ENCODE results near the gene WNT10A. TPM values are rescaled to one million over a fixed set of nuclear protein-coding genes. Genes with fewer than 3 reads are reported as not detected.
A peak's percentile ranks its signal among the peaks of the same experiment; 100 is the strongest.

Gene WNT10A
- not detected for total RNA-seq (2021; fragmentation: NEBNext Ultra II Directional; extraction: Animal tissue kit (Norgen Biotek cat#: 25700))
- long read RNA-seq, result 0 reads

GRCh38 chr2:218880102-218880858, at the start of gene WNT10A:
WNT10A (plus strand) TSS chr2:218880852; CDS start chr2:218880996, 144 bp downstream.
- 0 out of 2 replicates have a peak, but pooled peaks cover 4% of the 10 kb centered on the region for H3K36me3 Mint-ChIP-seq (ENCODE audit: low read depth)
- H3K4me3 Mint-ChIP-seq, result no peak within 1 kb of the TSS
- no peak within 1 kb of the TSS for H3K27ac Mint-ChIP-seq
- H3K27me3 Mint-ChIP-seq (ENCODE audit: insufficient read depth), result peaks cover 56% of the 10 kb centered on the region
- no peaks in the 10 kb centered on the region for H3K9me3 Mint-ChIP-seq
- DNase-seq, result no peak
- H3K4me1 Mint-ChIP-seq (ENCODE audit: low read depth), result no peaks in the 10 kb centered on the region
- no peak for TF ChIP-seq CTCF (IDR thresholded peaks at IDR 0.05)

GRCh38 chr2:218831378-218831990, 49.2 kb upstream of the WNT10A start, which contains the start of gene PRKAG3:
PRKAG3 (minus strand) TSS chr2:218831803.
- TF ChIP-seq CTCF (IDR thresholded peaks at IDR 0.05), result no peak
- no peak within 1 kb of the TSS for H3K4me3 Mint-ChIP-seq
- H3K27me3 Mint-ChIP-seq (ENCODE audit: insufficient read depth), result peaks cover 43% of the 10 kb centered on the region
- H3K27ac Mint-ChIP-seq, result no peak within 1 kb of the TSS
- no peaks in the 10 kb centered on the region for H3K9me3 Mint-ChIP-seq
- H3K36me3 Mint-ChIP-seq (ENCODE audit: low read depth), result no peaks in the 10 kb centered on the region
- no peak for DNase-seq
- peaks cover 19% of the 10 kb centered on the region for H3K4me1 Mint-ChIP-seq (ENCODE audit: low read depth)

- H3K4me3 Mint-ChIP-seq, result no peak overlapping the region
- peaks cover 43% of the 10 kb centered on the region for H3K27me3 Mint-ChIP-seq (ENCODE audit: insufficient read depth)
- H3K36me3 Mint-ChIP-seq (ENCODE audit: low read depth), result no peaks in the 10 kb centered on the region
- H3K4me1 Mint-ChIP-seq (ENCODE audit: low read depth), result peaks cover 19% of the 10 kb centered on the region
- no peak overlapping the region for H3K27ac Mint-ChIP-seq
- TF ChIP-seq CTCF (IDR thresholded peaks at IDR 0.05), result no peak
- DNase-seq, result no peak
- peaks cover 2% of the 10 kb centered on the region for H3K9me3 Mint-ChIP-seq
Measured at GRCh38 chr2:218832081-218832480, 48.6 kb upstream of the WNT10A start.

- H3K27ac Mint-ChIP-seq, result no peak overlapping the region
- H3K4me1 Mint-ChIP-seq (ENCODE audit: low read depth), result peaks cover 19% of the 10 kb centered on the region
- peaks cover 40% of the 10 kb centered on the region for H3K27me3 Mint-ChIP-seq (ENCODE audit: insufficient read depth)
- H3K36me3 Mint-ChIP-seq (ENCODE audit: low read depth), result no peaks in the 10 kb centered on the region
- H3K9me3 Mint-ChIP-seq, result peaks cover 6% of the 10 kb centered on the region
- TF ChIP-seq CTCF (IDR thresholded peaks at IDR 0.05), result no peak
- DNase-seq, result peak; percentile 13
- no peak overlapping the region for H3K4me3 Mint-ChIP-seq
Measured at GRCh38 chr2:218832520-218832919, 48.1 kb upstream of the WNT10A start.

- no peak for DNase-seq
- Mint-ChIP-seq H3K9me3 (peaks cover 12% of the 10 kb centered on the region), H3K27ac (no peak overlapping the region), H3K4me3 (no peak overlapping the region), H3K36me3 (ENCODE audit: low read depth) (no peaks in the 10 kb centered on the region), H3K27me3 (ENCODE audit: insufficient read depth) (peaks cover 37% of the 10 kb centered on the region), H3K4me1 (ENCODE audit: low read depth) (peaks cover 19% of the 10 kb centered on the region)
- TF ChIP-seq CTCF (IDR thresholded peaks at IDR 0.05), result no peak
Measured at GRCh38 chr2:218833023-218833609, 47.5 kb upstream of the WNT10A start.
